ENCODE data around the gene SERPINA6.
"Not testable (repeated sequence)": the region's sequence is repeated elsewhere in the genome, so short reads cannot be mapped to it uniquely, and the experiment has no call there.

The SERPINA6 gene

GRCh38 chr14:94322648-94323570 lies at the start of gene SERPINA6:
Gene SERPINA6 (minus strand): TSS chr14:94323336. CDS start chr14:94314648, 8,688 bp downstream.
- no peak for DNase-seq (ENCODE audit: low spot score)

DNA sequence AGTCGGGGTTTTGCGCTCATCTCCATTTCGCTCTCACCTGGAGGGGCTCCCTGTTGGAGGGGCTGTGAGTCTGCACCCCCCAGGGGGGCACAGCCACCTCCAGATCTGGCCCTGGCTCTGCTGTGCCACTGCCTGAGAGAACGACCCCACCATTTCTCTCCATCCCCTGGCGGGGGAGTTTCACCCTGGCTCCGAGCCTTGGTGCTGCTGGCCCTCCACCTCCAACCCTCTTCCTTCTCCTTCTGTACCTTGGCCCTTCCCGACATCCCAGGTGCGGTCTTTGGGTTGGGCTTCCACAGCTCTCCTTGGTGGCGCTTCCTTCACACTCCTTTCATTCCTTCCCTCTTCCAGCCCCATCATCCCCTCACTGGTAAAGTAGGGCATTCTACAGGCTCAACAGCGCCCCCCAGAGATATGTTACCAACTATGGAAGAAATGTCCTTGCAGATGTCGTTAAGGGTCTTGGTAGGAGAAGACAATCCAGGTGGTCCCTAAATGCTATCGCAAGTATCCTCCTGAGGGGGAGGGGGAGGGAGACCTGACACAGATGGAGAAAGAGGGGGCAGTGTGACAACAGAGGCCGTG lies 49.0 kb upstream of the SERPINA6 start:
- DNase-seq (ENCODE audit: low spot score), result no peak

DNA sequence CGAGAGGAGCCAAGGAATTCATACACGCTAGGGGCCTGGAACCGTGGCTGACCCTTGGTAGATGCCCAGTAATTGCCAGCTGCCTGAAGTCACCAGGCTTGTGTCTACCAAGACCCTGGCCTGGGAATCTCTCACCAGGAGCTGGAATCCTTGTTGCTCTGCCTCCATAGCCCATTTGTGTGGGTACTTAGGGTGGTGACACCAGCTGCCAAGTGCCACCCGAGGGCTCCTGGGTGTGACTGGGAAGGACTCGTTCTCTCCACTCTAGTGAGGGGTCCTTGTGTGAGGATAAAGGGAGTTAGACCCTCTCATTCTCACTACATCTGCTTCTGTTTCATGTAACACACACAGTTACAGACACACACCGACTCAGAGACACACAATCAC lies 47.4 kb upstream of the SERPINA6 start:
- no peak for DNase-seq (ENCODE audit: low spot score)

GRCh38 chr14:94369766-94370523 lies 46.8 kb upstream of the SERPINA6 start:
- DNase-seq (ENCODE audit: low spot score), result not testable (repeated sequence)

- no peak for DNase-seq (ENCODE audit: low spot score)
Observed at GRCh38 chr14:94368956-94369355, 45.8 kb upstream of the SERPINA6 start.

DNA sequence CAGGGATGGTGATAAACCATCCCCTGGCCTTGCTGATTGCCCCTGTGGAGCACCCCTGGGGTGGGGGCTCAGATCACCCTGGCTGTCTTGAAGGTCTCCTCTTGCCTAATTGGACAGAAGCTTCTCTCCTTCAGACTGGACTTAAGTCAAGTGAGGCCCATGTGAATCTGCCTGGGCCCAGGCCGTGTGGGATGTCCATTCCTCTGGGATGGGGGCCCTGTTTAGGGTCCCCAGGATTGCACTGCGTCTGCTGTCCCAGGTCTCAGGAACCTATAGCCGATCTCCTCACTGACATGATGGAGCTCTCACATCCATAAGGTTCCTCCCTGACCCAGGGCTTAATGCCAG lies 45.1 kb upstream of the SERPINA6 start:
- DNase-seq (ENCODE audit: low spot score), result no peak

- no peak for DNase-seq (ENCODE audit: low spot score)
Observed at GRCh38 chr14:94367347-94368242, 44.5 kb upstream of the SERPINA6 start.

GRCh38 chr14:94366146-94366915 lies 43.2 kb upstream of the SERPINA6 start, which contains the start of gene SERPINA2:
Gene SERPINA2 (minus strand): TSS chr14:94366698.
- no peak for DNase-seq (ENCODE audit: low spot score)

DNA sequence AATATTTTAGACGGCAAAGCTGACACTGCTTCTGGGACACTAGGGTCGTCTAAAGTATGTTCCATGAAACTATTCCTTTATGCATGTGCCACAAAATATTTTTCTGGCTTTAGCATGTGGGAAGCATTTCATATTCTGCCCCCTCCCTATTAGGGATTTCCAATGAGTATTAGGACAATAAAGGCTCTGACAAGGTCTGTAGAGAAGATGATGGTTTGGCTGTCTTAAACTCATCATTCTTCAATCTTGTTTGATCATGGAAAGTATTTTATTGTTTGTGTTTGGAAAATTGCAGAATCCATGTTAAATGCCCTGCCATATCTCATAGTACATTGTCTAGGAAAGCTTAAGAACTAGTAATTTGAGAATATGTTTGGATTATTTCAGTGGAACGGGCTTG lies 42.5 kb upstream of the SERPINA6 start:
- DNase-seq (ENCODE audit: low spot score), result no peak

GRCh38 chr14:94364964-94365363 lies 41.8 kb upstream of the SERPINA6 start:
- DNase-seq (ENCODE audit: low spot score), result no peak

DNA sequence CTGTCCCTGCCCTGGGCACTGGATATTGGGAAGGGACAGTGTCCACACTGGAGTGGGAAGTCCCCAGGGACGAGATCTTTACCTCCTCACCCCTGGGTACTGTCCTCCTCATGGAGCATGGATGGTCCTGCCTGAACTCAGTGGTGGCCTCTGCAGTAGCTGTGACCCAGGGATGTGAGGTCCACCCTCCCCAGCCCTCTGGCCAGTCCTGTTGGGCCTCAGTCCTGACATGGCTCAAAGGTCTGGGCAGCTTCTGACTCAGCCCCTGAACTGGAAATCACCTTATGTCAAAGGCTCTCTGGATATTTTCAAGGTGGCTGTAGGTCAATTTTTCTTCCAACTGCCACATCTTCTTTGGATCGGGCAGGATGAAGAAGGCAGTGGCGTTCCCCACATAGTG lies 40.9 kb upstream of the SERPINA6 start:
- DNase-seq (ENCODE audit: low spot score), result no peak

DNA sequence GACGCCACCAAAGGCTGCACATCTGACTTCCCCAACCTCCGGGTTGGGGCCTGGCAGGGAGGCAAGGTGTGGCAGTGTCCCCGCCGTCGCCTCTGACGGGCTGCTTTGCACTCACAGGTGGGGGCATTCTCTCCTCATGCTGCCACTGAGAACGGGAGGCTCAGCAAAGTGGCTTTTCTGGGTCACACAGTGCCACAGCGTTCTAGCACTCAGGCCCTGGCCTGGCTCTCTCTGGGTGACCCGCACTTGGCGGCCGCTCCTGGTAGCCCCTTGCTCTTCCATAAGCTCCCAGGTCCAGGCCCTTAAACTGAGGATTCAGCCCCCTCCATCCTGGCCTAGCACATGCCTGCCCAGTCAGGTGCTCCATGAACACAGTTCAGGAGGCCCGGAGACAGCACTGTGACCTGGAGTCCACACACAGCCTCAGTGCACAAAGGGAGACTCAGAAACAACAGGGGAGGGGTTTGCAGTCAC lies 40.1 kb upstream of the SERPINA6 start:
- no peak for DNase-seq (ENCODE audit: low spot score)

GRCh38 chr14:94362614-94363133 lies 39.5 kb upstream of the SERPINA6 start:
- DNase-seq (ENCODE audit: low spot score), result no peak

GRCh38 chr14:94361682-94362081 lies 38.5 kb upstream of the SERPINA6 start:
- DNase-seq (ENCODE audit: low spot score), result no peak

GRCh38 chr14:94360945-94361565 lies 37.9 kb upstream of the SERPINA6 start:
- DNase-seq (ENCODE audit: low spot score), result no peak

DNA sequence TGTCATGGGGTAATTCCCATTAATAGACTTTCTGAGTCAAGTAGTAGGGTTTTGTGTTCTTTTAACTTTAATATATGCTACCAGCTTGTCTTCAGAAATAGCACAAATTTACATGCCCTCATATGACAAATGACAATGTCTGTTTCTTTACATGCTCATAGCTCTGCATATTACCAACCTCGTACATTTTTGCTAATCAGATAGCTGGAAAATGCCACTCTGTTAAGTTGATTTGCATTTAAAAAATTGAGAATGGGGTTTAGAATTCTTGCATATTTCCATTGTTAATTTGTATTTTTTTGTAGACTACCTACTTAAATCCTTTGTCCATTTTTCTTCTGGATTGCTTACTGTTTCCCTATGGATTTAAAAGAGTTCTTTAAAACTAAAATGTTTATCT lies 34.0 kb upstream of the SERPINA6 start:
- no peak for DNase-seq (ENCODE audit: low spot score)

DNA sequence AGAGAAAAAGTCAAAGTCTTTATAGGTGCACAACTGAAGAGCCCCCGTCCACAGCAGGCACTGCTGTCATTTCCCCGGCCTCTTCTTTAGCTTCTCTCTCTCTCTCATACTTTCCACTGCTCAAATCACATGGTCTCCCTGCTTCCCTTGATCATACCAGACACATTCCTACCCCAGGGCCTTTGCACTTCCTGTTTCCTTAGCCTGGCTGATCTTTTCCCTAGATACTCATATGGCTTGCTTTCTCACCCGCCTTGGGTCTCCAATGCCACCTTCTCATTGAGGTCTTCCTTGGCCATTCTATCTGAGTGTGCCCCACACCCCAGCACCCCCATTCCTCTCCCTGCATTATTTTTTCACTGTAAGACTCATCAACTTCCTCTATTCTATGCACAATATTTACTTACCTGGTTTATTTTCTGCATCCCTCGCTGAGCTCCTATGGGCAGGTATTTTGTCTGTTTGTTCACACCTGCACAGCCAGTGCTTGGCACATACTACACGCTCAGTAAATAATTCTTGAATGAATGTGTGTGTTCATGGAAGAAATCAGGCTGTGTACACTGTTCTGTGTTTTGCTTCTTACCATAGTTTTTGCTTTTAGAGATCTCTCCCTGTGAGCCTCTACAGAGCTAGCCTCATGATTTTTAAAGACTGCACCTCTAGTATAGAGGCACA lies 33.4 kb upstream of the SERPINA6 start:
- no peak for DNase-seq (ENCODE audit: low spot score)

DNA sequence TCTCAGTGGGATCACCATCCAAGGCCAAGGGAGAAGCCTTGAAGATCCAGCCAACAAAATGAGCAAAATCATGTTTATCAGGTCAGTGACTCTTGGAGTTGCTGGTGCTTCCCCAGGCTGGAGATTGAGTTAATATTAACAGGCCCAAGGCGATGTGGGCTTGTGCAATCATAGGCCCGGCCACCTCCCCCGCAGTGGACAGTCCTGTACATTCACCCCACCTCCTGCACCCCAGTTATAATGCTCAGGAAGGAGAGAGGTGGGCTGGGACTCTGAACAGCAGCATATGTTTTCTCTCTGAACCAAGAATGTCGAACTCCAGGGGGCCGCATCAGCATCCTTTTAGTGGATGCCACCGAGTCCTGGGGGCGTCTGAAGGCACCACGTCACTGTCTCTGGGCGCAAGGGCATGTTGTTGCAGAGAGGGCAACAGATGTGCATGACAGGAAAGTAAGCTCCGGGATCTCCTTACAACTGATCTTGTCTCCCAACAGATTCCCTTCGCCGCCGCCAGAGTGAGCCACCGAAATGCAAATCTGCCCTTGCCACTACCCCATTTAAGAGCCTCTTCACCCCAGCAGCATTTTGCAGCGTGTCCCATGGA lies 32.2 kb upstream of the SERPINA6 start:
- peak; percentile 43 for DNase-seq (ENCODE audit: low spot score)

- no peak for DNase-seq (ENCODE audit: low spot score)
Observed at GRCh38 chr14:94354638-94355185, 31.6 kb upstream of the SERPINA6 start.

Measured in AG08396 (cell line).